Measurements from ENCODE around the gene TMOD3.

TMOD3 gene

GRCh38 chr15:51888593-51889195, 59.2 kb downstream of the TMOD3 start:
- H4K20me1 ChIP-seq (ENCODE audit: low read depth, low read length), result no peaks in the 10 kb centered on the region
- 0 out of 2 replicates have a peak, but pooled peaks cover 4% of the 10 kb centered on the region for H3K36me3 ChIP-seq (ENCODE audit: low read length)
- peak; percentile 75 for TF ChIP-seq CTCF (IDR thresholded peaks at IDR 0.05; ENCODE audit: insufficient read depth, low read length, poor library complexity, severe bottlenecking)
- TF ChIP-seq EZH2phosphoT487 (conservative IDR thresholded peaks at IDR 0.05; ENCODE audit: low read length), result no peak
- no peaks in the 10 kb centered on the region for H3F3A ChIP-seq (ENCODE audit: insufficient read depth)
- no peak overlapping the region for H3K4me2 ChIP-seq (ENCODE audit: low read depth, low read length, poor library complexity, severe bottlenecking)
- no peaks in the 10 kb centered on the region for H3K9me3 ChIP-seq (ENCODE audit: insufficient read depth, low read length)
- H3K27me3 ChIP-seq (ENCODE audit: low read length), result no peaks in the 10 kb centered on the region
- H3K9me2 ChIP-seq (replicated peaks; ENCODE audit: insufficient read depth, low read length), result no peaks in the 10 kb centered on the region
- no peak overlapping the region for H3K9ac ChIP-seq (ENCODE audit: low read length)
- H3K4me3 ChIP-seq (ENCODE audit: insufficient read depth, low read length, poor library complexity, severe bottlenecking), result no peak overlapping the region
- H3K27ac ChIP-seq (ENCODE audit: low read depth, low read length), result no peak overlapping the region
- no peaks in the 10 kb centered on the region for H3K79me2 ChIP-seq (ENCODE audit: insufficient read depth, low read length)
- H2AFZ ChIP-seq (ENCODE audit: low read depth, low read length, severe bottlenecking), result no peak overlapping the region

- Histone ChIP-seq H3K4me2 (ENCODE audit: low read depth, low read length, poor library complexity, severe bottlenecking) (no peak overlapping the region), H3K36me3 (ENCODE audit: low read length) (0 out of 2 replicates have a peak, but pooled peaks cover 4% of the 10 kb centered on the region), H3K27me3 (ENCODE audit: low read length) (no peaks in the 10 kb centered on the region), H3K79me2 (ENCODE audit: insufficient read depth, low read length) (no peaks in the 10 kb centered on the region), H2AFZ (ENCODE audit: low read depth, low read length, severe bottlenecking) (no peak overlapping the region), H3K9ac (ENCODE audit: low read length) (no peak overlapping the region), H4K20me1 (ENCODE audit: low read depth, low read length) (no peaks in the 10 kb centered on the region), H3K4me3 (ENCODE audit: insufficient read depth, low read length, poor library complexity, severe bottlenecking) (no peak overlapping the region), H3K9me3 (ENCODE audit: insufficient read depth, low read length) (no peaks in the 10 kb centered on the region), H3K9me2 (replicated peaks; ENCODE audit: insufficient read depth, low read length) (no peaks in the 10 kb centered on the region), H3F3A (ENCODE audit: insufficient read depth) (no peaks in the 10 kb centered on the region), H3K27ac (ENCODE audit: low read depth, low read length) (no peak overlapping the region)
- TF ChIP-seq EZH2phosphoT487 (conservative IDR thresholded peaks at IDR 0.05; ENCODE audit: low read length), result no peak
- TF ChIP-seq CTCF (IDR thresholded peaks at IDR 0.05; ENCODE audit: insufficient read depth, low read length, poor library complexity, severe bottlenecking), result no peak
These were observed 60.0 kb downstream of the TMOD3 start for GRCh38 chr15:51889486-51889885.

GRCh38 chr15:51904421-51904820, 75.0 kb downstream of the TMOD3 start:
- no peaks in the 10 kb centered on the region for H3K79me2 ChIP-seq (ENCODE audit: insufficient read depth, low read length)
- no peaks in the 10 kb centered on the region for H3K9me2 ChIP-seq (replicated peaks; ENCODE audit: insufficient read depth, low read length)
- H4K20me1 ChIP-seq (ENCODE audit: low read depth, low read length), result no peaks in the 10 kb centered on the region
- H3K27me3 ChIP-seq (ENCODE audit: low read length), result no peaks in the 10 kb centered on the region
- H3K9ac ChIP-seq (ENCODE audit: low read length), result no peak overlapping the region
- H3K4me3 ChIP-seq (ENCODE audit: insufficient read depth, low read length, poor library complexity, severe bottlenecking), result no peak overlapping the region
- no peak overlapping the region for H3K27ac ChIP-seq (ENCODE audit: low read depth, low read length)
- H2AFZ ChIP-seq (ENCODE audit: low read depth, low read length, severe bottlenecking), result no peak overlapping the region
- H3F3A ChIP-seq (ENCODE audit: insufficient read depth), result no peaks in the 10 kb centered on the region
- no peak overlapping the region for H3K4me2 ChIP-seq (ENCODE audit: low read depth, low read length, poor library complexity, severe bottlenecking)
- peaks cover 7% of the 10 kb centered on the region; the same call in 1 of the 2 replicates for H3K36me3 ChIP-seq (ENCODE audit: low read length)
- no peaks in the 10 kb centered on the region for H3K9me3 ChIP-seq (ENCODE audit: insufficient read depth, low read length)
- TF ChIP-seq CTCF (IDR thresholded peaks at IDR 0.05; ENCODE audit: insufficient read depth, low read length, poor library complexity, severe bottlenecking) (no peak), EZH2phosphoT487 (conservative IDR thresholded peaks at IDR 0.05; ENCODE audit: low read length) (no peak)

All from SU-DHL-6 (cell line).